Lower leg skin (tissue), 3 donors: ENCODE measurements around the gene LIME1.

ENCODE experiments used
- CTCF ChIP-seq, 3 donors: fragments of 450-650 bp; IDR thresholded peaks; one replicate each; pipeline ENCODE4 v1.5.1; 2016; ENCODE audit warnings: antibody characterized with exemption in 3 of 3, mild to moderate bottlenecking in 3 of 3, moderate library complexity in 2 of 3
- POLR2A ChIP-seq, 2 donors: fragments of 450-650 bp; IDR thresholded peaks; one replicate each; pipeline ENCODE4 v1.6.1; 2016 to 2017; ENCODE audit warnings: antibody characterized with exemption in 2 of 2, mild to moderate bottlenecking in 1 of 2, moderate library complexity in 1 of 2

- no peak for TF ChIP-seq CTCF (IDR thresholded peaks at IDR 0.05)
- TF ChIP-seq POLR2A (IDR thresholded peaks at IDR 0.05) = no peak
These were observed 14.5 kb downstream of the LIME1 start for GRCh38 chr20:63750807-63751470.
